Cardiac muscle cell (in vitro differentiated cells and primary cell): Measurements from ENCODE around the gene CSNK2A3. TPM values are rescaled to one million over a fixed set of nuclear protein-coding genes. Genes with fewer than 3 reads are reported as not detected.

Source experiments
- DNase-seq, 2 donors: peaks; one replicate each; pipeline versions ENCODE4 v3.0.0 to v3.0.0-alpha.2; 2010 to 2017; ENCODE audit warnings: low read depth in 1 of 2, low spot score in 1 of 2
- H3K27ac ChIP-seq: fragments of 200-600 bp; sonication (generic); 2 replicates; pipeline ENCODE4 v1.5.1; 2016
- H3K27me3 ChIP-seq: fragments of 200-600 bp; sonication (generic); 2 replicates; pipeline ENCODE4 v1.6.0; 2016; ENCODE audit warnings: control low read depth
- H3K36me3 ChIP-seq: fragments of 200-600 bp; sonication (generic); 2 replicates; pipeline ENCODE4 v1.5.1; 2016; ENCODE audit warnings: control low read depth
- H3K4me1 ChIP-seq: fragments of 200-600 bp; sonication (generic); 2 replicates; pipeline ENCODE4 v1.8.1; 2017; ENCODE audit warnings: low read depth, mild to moderate bottlenecking, mixed run types
- H3K4me3 ChIP-seq: fragments of 200-600 bp; sonication (generic); 2 replicates; pipeline ENCODE4 v1.5.1; 2016; ENCODE audit warnings: mild to moderate bottlenecking
- H3K9me3 ChIP-seq: fragments of 200-600 bp; sonication (generic); 2 replicates; pipeline ENCODE4 v1.5.1; 2017; ENCODE audit warnings: low read depth, mild to moderate bottlenecking, control low read depth
- CTCF ChIP-seq: IDR thresholded peaks from 2 replicates; pipeline ENCODE4 v1.5.1; 2012; ENCODE audit warnings: low read depth, mild to moderate bottlenecking, low read length
- polyA plus RNA-seq: library from polyadenylated mRNA; unstranded; fragments of >200 nt; fragmentation: Nextera tagmentation; extraction: Ambion mirVana; gene quantifications from 2 replicates; pipeline ENCODE4 v1.2.1, GENCODE V29; 2016
- total RNA-seq: library from RNA; depleted of rRNA; stranded (reverse); fragments of >200 nt; gene quantifications from 2 replicates; pipeline ENCODE4 v1.2.3, GENCODE V29; 2016

CSNK2A3 gene
- total and polyA plus RNA-seq, 2 experiments from 2014 or later, result 0.98 to 1.1 TPM

DNA sequence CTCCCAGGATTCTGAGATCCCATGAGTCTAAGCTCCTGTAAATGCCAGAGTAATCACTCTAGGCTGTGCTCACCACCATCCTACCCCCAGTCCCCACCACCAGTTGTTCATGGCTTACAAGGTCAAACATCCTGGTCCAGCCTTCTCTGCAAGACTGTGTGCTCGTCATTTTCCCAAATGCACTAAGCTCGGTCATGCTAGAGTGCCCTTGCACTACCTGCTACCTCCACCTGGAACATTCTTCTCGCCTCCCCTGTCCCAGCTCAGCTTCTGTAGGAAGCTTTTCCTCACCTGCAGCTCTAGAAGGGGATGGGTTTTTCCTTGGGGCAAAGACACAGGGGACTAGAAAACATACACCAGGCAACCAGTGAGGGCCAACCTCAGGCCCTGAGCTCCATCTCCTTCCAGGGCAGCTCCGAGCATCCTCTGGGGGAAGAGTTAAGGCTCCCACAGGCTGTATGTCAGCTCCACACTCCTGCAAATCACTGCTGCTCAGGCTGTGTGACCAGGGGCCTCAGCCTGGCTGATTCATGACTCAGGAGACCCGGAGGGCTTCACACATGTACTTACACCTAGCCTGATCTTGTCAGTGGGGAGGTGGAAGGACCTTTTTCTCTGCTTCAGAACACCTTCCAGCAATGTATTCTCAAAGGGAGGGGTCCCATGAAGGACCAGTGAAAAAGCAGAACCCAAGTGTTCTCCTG lies 37.2 kb upstream of the CSNK2A3 start:
- Histone ChIP-seq H3K27ac (no peak overlapping the region), H3K27me3 (no peaks in the 10 kb centered on the region), H3K4me3 (no peak overlapping the region), H3K36me3 (no peaks in the 10 kb centered on the region), H3K9me3 (no peaks in the 10 kb centered on the region), H3K4me1 (no peaks in the 10 kb centered on the region)
- TF ChIP-seq CTCF, result no peak
- no peak for DNase-seq

DNA sequence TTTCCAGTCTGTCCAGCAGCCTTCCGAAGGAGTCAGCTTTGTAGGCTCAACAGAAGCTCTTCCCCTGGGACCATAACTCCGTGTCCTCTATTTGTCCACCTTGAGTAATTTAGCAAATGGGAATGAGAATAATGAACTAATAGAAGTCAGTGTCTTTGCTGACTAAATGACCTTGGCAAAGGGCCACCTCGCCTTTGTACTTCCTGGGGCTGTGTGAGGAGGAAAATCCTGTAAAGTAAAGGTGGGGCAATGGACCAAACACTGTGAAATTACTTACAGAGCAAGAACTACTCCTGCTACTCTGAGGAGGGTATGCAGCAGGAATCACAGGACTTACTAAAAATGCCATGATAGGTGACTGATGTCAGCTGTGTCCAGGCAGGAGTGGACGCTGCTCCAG lies 36.2 kb upstream of the CSNK2A3 start:
- Histone ChIP-seq H3K4me1 (no peaks in the 10 kb centered on the region), H3K36me3 (no peaks in the 10 kb centered on the region), H3K4me3 (no peak overlapping the region), H3K27ac (no peak overlapping the region), H3K27me3 (no peaks in the 10 kb centered on the region), H3K9me3 (no peaks in the 10 kb centered on the region)
- TF ChIP-seq CTCF, result no peak
- DNase-seq, result no peak

DNA sequence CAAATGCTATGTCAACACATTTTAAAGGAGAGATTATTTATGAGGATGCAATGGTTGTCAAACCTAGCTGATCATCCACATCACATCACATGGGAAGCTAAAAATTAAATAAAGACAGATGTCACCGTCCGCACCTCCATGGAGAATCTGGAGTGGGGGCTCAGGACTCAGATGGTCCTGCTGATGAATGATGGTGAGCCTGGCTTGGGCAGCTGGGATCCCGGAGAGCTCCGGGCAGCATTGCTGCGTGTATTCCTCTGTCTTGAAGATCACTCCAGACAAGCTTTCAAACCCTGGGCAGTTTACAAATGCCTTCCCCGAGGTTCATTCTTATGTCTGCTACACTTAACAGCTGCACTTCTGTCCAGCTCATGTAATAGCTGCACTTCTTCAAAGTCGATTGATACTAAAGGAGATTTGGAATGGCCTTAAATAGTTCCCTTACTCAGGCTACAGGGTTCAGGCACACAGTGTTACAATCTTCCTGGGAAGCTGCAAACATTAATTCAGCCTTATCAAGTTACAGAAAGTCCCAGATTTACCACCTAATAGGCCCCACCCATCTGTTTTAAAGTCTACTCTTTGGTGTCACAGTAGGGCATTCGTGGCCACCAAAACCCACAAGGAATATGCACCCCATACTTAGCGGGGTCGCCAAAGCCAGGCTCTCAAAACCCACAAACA lies 34.7 kb upstream of the CSNK2A3 start:
- Histone ChIP-seq H3K4me1 (no peaks in the 10 kb centered on the region), H3K36me3 (no peaks in the 10 kb centered on the region), H3K27ac (no peak overlapping the region), H3K9me3 (no peaks in the 10 kb centered on the region), H3K4me3 (no peak overlapping the region), H3K27me3 (no peaks in the 10 kb centered on the region)
- no peak for TF ChIP-seq CTCF
- DNase-seq, result no peak

DNA sequence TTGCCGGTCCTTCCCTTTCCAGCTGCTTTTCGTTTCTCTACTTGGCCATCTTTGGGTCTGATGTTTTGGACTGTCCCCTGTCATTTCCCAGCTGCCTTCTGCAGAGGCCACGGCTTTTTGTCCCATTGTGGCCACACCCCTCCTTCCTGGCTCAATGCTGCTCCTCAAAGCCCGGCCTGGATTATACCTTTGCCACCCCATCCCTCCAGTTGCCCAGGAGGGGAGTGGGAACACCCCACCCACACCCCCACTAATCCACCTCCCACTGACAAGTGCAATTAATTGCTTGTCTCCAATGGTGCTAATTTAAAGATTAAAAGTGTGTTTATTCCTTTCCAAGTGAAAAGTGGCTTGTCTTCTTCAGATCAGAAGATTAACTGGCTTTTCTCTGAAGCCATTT lies 34.2 kb upstream of the CSNK2A3 start:
- Histone ChIP-seq H3K4me3 (no peak overlapping the region), H3K27ac (no peak overlapping the region), H3K27me3 (no peaks in the 10 kb centered on the region), H3K9me3 (no peaks in the 10 kb centered on the region), H3K36me3 (no peaks in the 10 kb centered on the region), H3K4me1 (no peaks in the 10 kb centered on the region)
- DNase-seq, result no peak
- no peak for TF ChIP-seq CTCF

GRCh38 chr11:11384829-11385228 lies 31.8 kb upstream of the CSNK2A3 start:
- no peak for DNase-seq
- no peaks in the 10 kb centered on the region for H3K9me3 ChIP-seq
- H3K4me3 ChIP-seq, result no peak overlapping the region
- H3K27ac ChIP-seq, result no peak overlapping the region
- no peak for TF ChIP-seq CTCF
- no peaks in the 10 kb centered on the region for H3K4me1 ChIP-seq
- H3K36me3 ChIP-seq, result no peaks in the 10 kb centered on the region
- H3K27me3 ChIP-seq, result no peaks in the 10 kb centered on the region
